ENCODE measurements around the gene PSME3IP1. TPM values are rescaled to one million over a fixed set of nuclear protein-coding genes. Genes with fewer than 3 reads are reported as not detected.

The PSME3IP1 gene, protein sequence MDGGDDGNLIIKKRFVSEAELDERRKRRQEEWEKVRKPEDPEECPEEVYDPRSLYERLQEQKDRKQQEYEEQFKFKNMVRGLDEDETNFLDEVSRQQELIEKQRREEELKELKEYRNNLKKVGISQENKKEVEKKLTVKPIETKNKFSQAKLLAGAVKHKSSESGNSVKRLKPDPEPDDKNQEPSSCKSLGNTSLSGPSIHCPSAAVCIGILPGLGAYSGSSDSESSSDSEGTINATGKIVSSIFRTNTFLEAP
- total RNA-seq, result 10 to 100 TPM; 64.8 to 81.4 (median 69.8) TPM

GRCh38 chr16:57185945-57186871 lies at the start of gene PSME3IP1, which contains the start of gene RSPRY1:
Gene PSME3IP1 (minus strand): TSS chr16:57186039. CDS start chr16:57173854, 12,185 bp downstream.
Gene RSPRY1 (plus strand): TSS chr16:57186329. CDS start chr16:57204659, 18,330 bp downstream.
- Histone ChIP-seq H3K27me3 (no peaks in the 10 kb centered on the region), H3K4me3 (peak within 1 kb of the TSS; percentile 87 to 96 (median 88)), H3K27ac (peak within 1 kb of the TSS; percentile 95 to 98), H3K4me1 (peaks cover 0 to 14% of the 10 kb centered on the region in 2 donors), H3K36me3 (no peaks in the 10 kb centered on the region), H3K9me3 (no peaks in the 10 kb centered on the region)
- intact Hi-C loops (cut with DNase I; ENCODE audit: low total_unique reads), result loop anchor here (5.0 kb wide), 1 partner anchor 236 kb away; no protein-coding TSS in a partner anchor
- DNase-seq (ENCODE audit: low spot score in 2 of 2), result peak; percentile 99
- TF ChIP-seq CTCF (IDR thresholded peaks at IDR 0.05) (peak in 1 of 3 donors; percentile 26), POLR2AphosphoS5 (IDR thresholded peaks at IDR 0.05) (peak; percentile 83 to 89 (median 85)), POLR2A (IDR thresholded peaks at IDR 0.05) (peak; percentile 76)

GRCh38 chr16:57235128-57236021 lies 49.5 kb upstream of the PSME3IP1 start:
- Histone ChIP-seq H3K4me3 (no peak overlapping the region), H3K36me3 (peaks cover 11% of the 10 kb centered on the region), H3K27ac (no peak overlapping the region), H3K27me3 (no peaks in the 10 kb centered on the region), H3K9me3 (no peaks in the 10 kb centered on the region), H3K4me1 (no peaks in the 10 kb centered on the region)
- intact Hi-C loops (cut with DNase I; ENCODE audit: low total_unique reads), result no loop called here
- DNase-seq (ENCODE audit: low spot score in 2 of 2), result no peak
- TF ChIP-seq CTCF (IDR thresholded peaks at IDR 0.05), result no peak
- no peak for TF ChIP-seq POLR2AphosphoS5 (IDR thresholded peaks at IDR 0.05)

DNA sequence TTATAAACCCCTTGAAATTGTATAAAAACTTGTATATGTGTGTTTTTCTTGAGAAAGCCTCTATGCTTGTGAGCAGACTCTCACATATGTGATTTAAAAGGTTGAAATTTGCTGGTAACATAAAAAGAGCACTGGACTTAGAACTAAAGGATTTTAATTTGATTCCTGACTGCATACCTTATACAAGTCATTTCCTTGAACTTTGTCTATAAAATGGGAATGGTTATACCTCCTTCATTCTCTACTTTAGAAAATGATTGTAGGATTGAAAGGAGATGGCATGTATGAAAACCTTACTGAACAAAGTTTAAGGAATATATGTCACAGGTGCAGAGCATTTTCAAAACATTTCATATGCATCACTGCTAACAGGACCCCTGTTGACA lies 48.9 kb upstream of the PSME3IP1 start:
- Histone ChIP-seq H3K27ac (no peak overlapping the region), H3K9me3 (no peaks in the 10 kb centered on the region), H3K4me3 (no peak overlapping the region), H3K27me3 (no peaks in the 10 kb centered on the region), H3K4me1 (no peaks in the 10 kb centered on the region), H3K36me3 (peaks cover 13% of the 10 kb centered on the region)
- TF ChIP-seq POLR2A (IDR thresholded peaks at IDR 0.05), result no peak
- intact Hi-C loops (cut with DNase I; ENCODE audit: low total_unique reads), result no loop called here
- no peak for DNase-seq (ENCODE audit: low spot score in 2 of 2)

- Histone ChIP-seq H3K36me3 (peaks cover 13% of the 10 kb centered on the region), H3K4me3 (no peak overlapping the region), H3K9me3 (no peaks in the 10 kb centered on the region), H3K27ac (no peak overlapping the region), H3K4me1 (no peaks in the 10 kb centered on the region), H3K27me3 (no peaks in the 10 kb centered on the region)
- intact Hi-C loops (cut with DNase I; ENCODE audit: low total_unique reads), result no loop called here
- DNase-seq (ENCODE audit: low spot score in 2 of 2), result no peak
- no peak for TF ChIP-seq POLR2A (IDR thresholded peaks at IDR 0.05)
- no peak for TF ChIP-seq CTCF (IDR thresholded peaks at IDR 0.05)
- no peak for TF ChIP-seq POLR2AphosphoS5 (IDR thresholded peaks at IDR 0.05)
Observed at GRCh38 chr16:57233944-57234706, 48.3 kb upstream of the PSME3IP1 start.

All from breast epithelium (tissue), 4 donors.